ENCODE results near the gene TMEM144. TPM values are rescaled to one million over a fixed set of nuclear protein-coding genes. Genes with fewer than 3 reads are reported as not detected.

Gene TMEM144
- total and polyA plus RNA-seq, 4 experiments from 2014 or later = 0.61 TPM; not detected in 3

- ChIA-PET POLR2A (ENCODE audit: partially characterized antibody) (no interaction called here), CTCF (ENCODE audit: partially characterized antibody) (no interaction called here)
- no peaks in the 10 kb centered on the region for H3K4me1 Mint-ChIP-seq
- DNase-seq = no peak
- Histone ChIP-seq H3K27ac (ENCODE audit: low read depth, low read length) (no peak overlapping the region), H3K27me3 (ENCODE audit: insufficient read depth, low read length) (no peaks in the 10 kb centered on the region), H3K4me3 (ENCODE audit: low read length in 2 of 2) (no peak overlapping the region), H3K4me1 (ENCODE audit: insufficient read depth, low read length) (no peaks in the 10 kb centered on the region), H3K9me3 (ENCODE audit: control insufficient read depth in 1 of 2, low read length in 2 of 2) (no peaks in the 10 kb centered on the region), H3K36me3 (ENCODE audit: insufficient read depth, low read length) (no peaks in the 10 kb centered on the region)
- H3K4me3 Mint-ChIP-seq = no peak overlapping the region
- H3K36me3 Mint-ChIP-seq = no peaks in the 10 kb centered on the region
- intact Hi-C loops (cut with micrococcal nuclease) = no loop called here
- H3K27ac Mint-ChIP-seq = no peak overlapping the region
- no peaks in the 10 kb centered on the region for H3K27me3 Mint-ChIP-seq
- peaks cover 0 to 5% (median 0%) of the 10 kb centered on the region in 8 donors for H3K9me3 Mint-ChIP-seq
Observed at GRCh38 chr4:158202481-158202880, 7.8 kb upstream of the TMEM144 start.

- CTCF ChIA-PET (ENCODE audit: partially characterized antibody) = no interaction called here
- intact Hi-C loops (cut with micrococcal nuclease) = no loop called here
- no peak for DNase-seq
- Histone ChIP-seq H3K36me3 (ENCODE audit: insufficient read depth, low read length) (no peaks in the 10 kb centered on the region), H3K27me3 (ENCODE audit: insufficient read depth, low read length) (no peaks in the 10 kb centered on the region), H3K4me1 (ENCODE audit: insufficient read depth, low read length) (no peaks in the 10 kb centered on the region), H3K4me3 (ENCODE audit: low read length in 2 of 2) (no peak overlapping the region), H3K9me3 (ENCODE audit: control insufficient read depth in 1 of 2, low read length in 2 of 2) (no peaks in the 10 kb centered on the region), H3K27ac (ENCODE audit: low read depth, low read length) (no peak overlapping the region)
- Mint-ChIP-seq H3K27me3 (peaks cover 0 to 2% of the 10 kb centered on the region in 2 donors), H3K4me1 (no peaks in the 10 kb centered on the region), H3K27ac (no peak overlapping the region), H3K36me3 (no peaks in the 10 kb centered on the region), H3K9me3 (peaks cover 0 to 6% (median 0%) of the 10 kb centered on the region in 8 donors), H3K4me3 (no peak overlapping the region)
- POLR2A ChIA-PET (ENCODE audit: partially characterized antibody) = no interaction called here
Observed at GRCh38 chr4:158203436-158203835, 6.8 kb upstream of the TMEM144 start.

DNA sequence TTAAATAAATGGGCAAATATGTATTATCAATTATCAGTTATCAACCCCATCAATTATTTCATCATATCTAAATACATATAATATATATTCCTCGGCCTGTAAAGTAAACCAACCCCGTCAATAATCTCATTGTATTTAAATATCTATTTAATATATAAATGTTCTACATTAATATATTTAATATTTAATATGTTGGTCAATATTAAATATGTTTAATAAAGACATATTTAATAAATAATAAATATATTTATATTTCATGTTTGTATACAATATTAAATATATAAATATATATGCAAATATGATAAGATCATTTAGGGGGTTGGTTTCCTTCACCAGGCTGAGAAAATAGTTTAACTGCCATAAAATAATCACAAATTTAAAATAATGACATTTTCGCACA lies 6.4 kb upstream of the TMEM144 start:
- Mint-ChIP-seq H3K27ac (no peak overlapping the region), H3K9me3 (peaks cover 0 to 6% (median 0%) of the 10 kb centered on the region in 8 donors), H3K4me1 (no peaks in the 10 kb centered on the region), H3K27me3 (peaks cover 0 to 2% of the 10 kb centered on the region in 2 donors), H3K36me3 (no peaks in the 10 kb centered on the region), H3K4me3 (no peak overlapping the region)
- POLR2A ChIA-PET (ENCODE audit: partially characterized antibody) = no interaction called here
- H3K4me3 ChIP-seq (ENCODE audit: low read length in 2 of 2) = no peak overlapping the region
- H3K9me3 ChIP-seq (ENCODE audit: control insufficient read depth in 1 of 2, low read length in 2 of 2) = no peaks in the 10 kb centered on the region
- no peaks in the 10 kb centered on the region for H3K36me3 ChIP-seq (ENCODE audit: insufficient read depth, low read length)
- no peaks in the 10 kb centered on the region for H3K27me3 ChIP-seq (ENCODE audit: insufficient read depth, low read length)
- H3K27ac ChIP-seq (ENCODE audit: low read depth, low read length) = no peak overlapping the region
- no peaks in the 10 kb centered on the region for H3K4me1 ChIP-seq (ENCODE audit: insufficient read depth, low read length)
- DNase-seq = no peak
- intact Hi-C loops (cut with micrococcal nuclease) = no loop called here
- CTCF ChIA-PET (ENCODE audit: partially characterized antibody) = no interaction called here

DNA sequence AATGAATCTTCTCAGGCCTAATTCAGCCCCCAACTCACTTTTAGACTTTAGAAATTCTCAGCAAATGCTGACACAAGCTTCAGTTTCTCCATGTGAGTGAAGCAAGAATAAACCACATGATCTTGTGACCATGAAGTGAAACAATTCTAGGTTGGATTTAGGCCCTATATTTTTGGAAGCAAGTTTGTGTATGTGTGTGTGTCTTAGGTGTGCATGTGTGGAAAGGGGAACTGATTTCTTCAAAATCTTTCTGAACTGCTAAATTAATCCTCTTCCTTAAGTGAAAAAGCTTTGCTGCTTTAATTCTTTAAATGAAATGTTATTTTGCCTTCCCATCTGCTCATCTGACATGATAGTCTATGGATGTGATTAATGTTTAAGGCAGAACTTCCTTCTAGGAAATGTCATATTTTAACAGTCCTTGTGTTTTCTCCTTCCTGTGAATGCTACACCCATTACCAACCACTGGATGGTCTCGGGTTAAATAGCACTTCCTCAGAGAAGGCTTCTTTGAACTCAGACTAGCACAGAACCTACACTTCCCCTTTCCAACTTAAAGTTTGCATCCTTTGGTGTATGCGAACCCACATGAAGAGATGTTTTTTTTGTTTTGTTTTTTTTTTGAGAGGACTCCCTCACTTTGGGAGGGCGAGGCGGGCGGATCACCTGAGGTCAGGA lies 1.2 kb upstream of the TMEM144 start:
- no peak overlapping the region for H3K4me3 ChIP-seq (ENCODE audit: low read length in 2 of 2)
- Mint-ChIP-seq H3K27ac (no peak overlapping the region), H3K4me3 (peak overlapping the region in 1 of 8 donors; percentile 4), H3K4me1 (peaks cover 3 to 10% (median 7%) of the 10 kb centered on the region in 4 donors), H3K36me3 (no peaks in the 10 kb centered on the region), H3K27me3 (peaks cover 10 to 12% of the 10 kb centered on the region in 2 donors), H3K9me3 (peaks cover 0 to 8% (median 1%) of the 10 kb centered on the region in 8 donors)
- no peak overlapping the region for H3K27ac ChIP-seq (ENCODE audit: low read depth, low read length)
- ChIA-PET CTCF (ENCODE audit: partially characterized antibody) (no interaction called here), POLR2A (ENCODE audit: partially characterized antibody) (no interaction called here)
- H3K36me3 ChIP-seq (ENCODE audit: insufficient read depth, low read length) = no peaks in the 10 kb centered on the region
- no peaks in the 10 kb centered on the region for H3K9me3 ChIP-seq (ENCODE audit: control insufficient read depth in 1 of 2, low read length in 2 of 2)
- DNase-seq = no peak
- no peaks in the 10 kb centered on the region for H3K27me3 ChIP-seq (ENCODE audit: insufficient read depth, low read length)
- no peaks in the 10 kb centered on the region for H3K4me1 ChIP-seq (ENCODE audit: insufficient read depth, low read length)
- intact Hi-C loops (cut with micrococcal nuclease) = no loop called here

- POLR2A ChIA-PET (ENCODE audit: partially characterized antibody) = no interaction called here
Observed at GRCh38 chr4:158211222-158211621, 936 bp downstream of the TMEM144 start.

GRCh38 chr4:158213466-158213865 lies 3.2 kb downstream of the TMEM144 start:
- H3K4me1 Mint-ChIP-seq = peaks cover 3 to 10% (median 7%) of the 10 kb centered on the region in 4 donors
- H3K27me3 Mint-ChIP-seq = peaks cover 11 to 12% of the 10 kb centered on the region in 2 donors
- no peak overlapping the region for H3K27ac Mint-ChIP-seq
- intact Hi-C loops (cut with micrococcal nuclease) = no loop called here
- Histone ChIP-seq H3K4me1 (ENCODE audit: insufficient read depth, low read length) (no peaks in the 10 kb centered on the region), H3K27me3 (ENCODE audit: insufficient read depth, low read length) (no peaks in the 10 kb centered on the region), H3K4me3 (ENCODE audit: low read length in 2 of 2) (no peak overlapping the region), H3K27ac (ENCODE audit: low read depth, low read length) (no peak overlapping the region), H3K9me3 (ENCODE audit: control insufficient read depth in 1 of 2, low read length in 2 of 2) (no peaks in the 10 kb centered on the region), H3K36me3 (ENCODE audit: insufficient read depth, low read length) (no peaks in the 10 kb centered on the region)
- no peak for DNase-seq
- H3K4me3 Mint-ChIP-seq = no peak overlapping the region
- H3K9me3 Mint-ChIP-seq = peaks cover 0 to 6% (median 0%) of the 10 kb centered on the region in 8 donors
- H3K36me3 Mint-ChIP-seq = no peaks in the 10 kb centered on the region
- ChIA-PET POLR2A (ENCODE audit: partially characterized antibody) (no interaction called here), CTCF (ENCODE audit: partially characterized antibody) (no interaction called here)

More at GRCh38 chr4:158211222-158211621, 936 bp downstream of the TMEM144 start:
- H3K9me3 Mint-ChIP-seq = peaks cover 0 to 6% (median 1%) of the 10 kb centered on the region in 8 donors
- Histone ChIP-seq H3K9me3 (ENCODE audit: control insufficient read depth in 1 of 2, low read length in 2 of 2) (no peaks in the 10 kb centered on the region), H3K27ac (ENCODE audit: low read depth, low read length) (no peak overlapping the region), H3K36me3 (ENCODE audit: insufficient read depth, low read length) (no peaks in the 10 kb centered on the region), H3K4me3 (ENCODE audit: low read length in 2 of 2) (no peak overlapping the region), H3K27me3 (ENCODE audit: insufficient read depth, low read length) (no peaks in the 10 kb centered on the region), H3K4me1 (ENCODE audit: insufficient read depth, low read length) (no peaks in the 10 kb centered on the region)
- CTCF ChIA-PET (ENCODE audit: partially characterized antibody) = no interaction called here
- peaks cover 12% of the 10 kb centered on the region in 2 donors for H3K27me3 Mint-ChIP-seq
- peak overlapping the region in 5 of 8 donors; percentile 1 to 52 (median 30) for H3K4me3 Mint-ChIP-seq
- H3K27ac Mint-ChIP-seq = no peak overlapping the region
- no peak for DNase-seq
- H3K4me1 Mint-ChIP-seq = peaks cover 3 to 10% (median 7%) of the 10 kb centered on the region in 4 donors
- intact Hi-C loops (cut with micrococcal nuclease) = no loop called here
- H3K36me3 Mint-ChIP-seq = no peaks in the 10 kb centered on the region

DNA sequence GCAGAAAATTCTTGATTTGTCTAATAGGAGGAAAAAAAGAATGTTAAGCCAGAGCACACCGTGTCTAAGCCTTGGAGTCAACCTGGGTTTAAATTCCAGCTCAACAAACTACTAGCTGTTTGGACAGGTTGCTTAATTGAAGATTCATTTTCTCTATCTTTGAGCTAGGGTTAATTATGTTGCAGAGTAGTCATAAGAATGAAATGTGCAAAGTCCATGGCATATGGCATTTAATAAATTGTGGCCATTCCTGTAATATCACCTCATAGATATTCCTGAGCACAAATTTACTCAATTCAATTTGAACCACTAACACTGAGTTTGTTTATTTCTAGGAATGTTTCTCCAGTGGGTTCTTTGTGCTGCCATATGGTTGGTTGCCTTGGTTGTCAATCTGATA lies 4.6 kb downstream of the TMEM144 start:
- intact Hi-C loops (cut with micrococcal nuclease) = no loop called here
- peaks cover 9 to 10% of the 10 kb centered on the region in 2 donors for H3K27me3 Mint-ChIP-seq
- H3K27me3 ChIP-seq (ENCODE audit: insufficient read depth, low read length) = no peaks in the 10 kb centered on the region
- H3K4me3 ChIP-seq (ENCODE audit: low read length in 2 of 2) = no peak overlapping the region
- H3K9me3 ChIP-seq (ENCODE audit: control insufficient read depth in 1 of 2, low read length in 2 of 2) = no peaks in the 10 kb centered on the region
- peaks cover 3 to 8% (median 6%) of the 10 kb centered on the region in 4 donors for H3K4me1 Mint-ChIP-seq
- no peak overlapping the region for H3K27ac Mint-ChIP-seq
- H3K9me3 Mint-ChIP-seq = peaks cover 0 to 6% (median 0%) of the 10 kb centered on the region in 8 donors
- DNase-seq = no peak
- ChIA-PET CTCF (ENCODE audit: partially characterized antibody) (no interaction called here), POLR2A (ENCODE audit: partially characterized antibody) (no interaction called here)
- H3K4me1 ChIP-seq (ENCODE audit: insufficient read depth, low read length) = no peaks in the 10 kb centered on the region
- H3K36me3 Mint-ChIP-seq = no peaks in the 10 kb centered on the region
- no peak overlapping the region for H3K4me3 Mint-ChIP-seq
- no peaks in the 10 kb centered on the region for H3K36me3 ChIP-seq (ENCODE audit: insufficient read depth, low read length)
- H3K27ac ChIP-seq (ENCODE audit: low read depth, low read length) = no peak overlapping the region

All from CD4-positive, alpha-beta memory T cell (primary cell).